Mesothelial cell of epicardium (in vitro differentiated cells): ENCODE results near the gene ARAP1. TPM values are rescaled to one million over a fixed set of nuclear protein-coding genes. Genes with fewer than 3 reads are reported as not detected.

Source experiments
- DNase-seq, 2 experiments: peaks; one replicate each; pipeline ENCODE4 v3.0.0; 2021; ENCODE audit warnings: low spot score in 2 of 2; ENCODE audit not compliant: unreplicated experiment in 2 of 2
- H3K27ac Mint-ChIP-seq: 2 replicates; pipeline ENCODE4 v1.8.0; 2021; ENCODE audit warnings: mixed read lengths
- H3K27me3 Mint-ChIP-seq: 2 replicates; pipeline ENCODE4 v1.8.0; 2021; ENCODE audit warnings: low read depth, mixed read lengths
- H3K36me3 Mint-ChIP-seq: 2 replicates; pipeline ENCODE4 v1.8.0; 2021; ENCODE audit warnings: mixed read lengths
- H3K4me1 Mint-ChIP-seq: 2 replicates; pipeline ENCODE4 v1.8.0; 2021; ENCODE audit warnings: mixed read lengths
- H3K4me3 Mint-ChIP-seq: 2 replicates; pipeline ENCODE4 v1.8.0; 2021; ENCODE audit warnings: mild to moderate bottlenecking, moderate library complexity, mixed read lengths
- H3K9me3 Mint-ChIP-seq: 2 replicates; pipeline ENCODE4 v1.8.0; 2021; ENCODE audit warnings: mixed read lengths
- microRNA-seq: library from miRNA; unstranded; fragments of <30 nt; microRNA quantifications from one replicate; pipeline ENCODE4 v1.2.0, GENCODE V29; 2021; ENCODE audit warnings: inconsistent platforms, mixed read lengths
- total RNA-seq: library from RNA; stranded (reverse); gene quantifications from 3 replicates; pipeline ENCODE4 v1.2.1, GENCODE V29; 2021
- TF ChIP-seq, protein P1 (sequence below): fragments of 200-600 bp; sonication (generic); IDR thresholded peaks from one replicate; pipeline ENCODE4 v1.5.0; 2021; ENCODE audit warnings: antibody characterized with exemption; ENCODE audit not compliant: unreplicated experiment

ARAP1 gene
- total RNA-seq, 1 donor from 2014 or later, result 155 TPM

DNA sequence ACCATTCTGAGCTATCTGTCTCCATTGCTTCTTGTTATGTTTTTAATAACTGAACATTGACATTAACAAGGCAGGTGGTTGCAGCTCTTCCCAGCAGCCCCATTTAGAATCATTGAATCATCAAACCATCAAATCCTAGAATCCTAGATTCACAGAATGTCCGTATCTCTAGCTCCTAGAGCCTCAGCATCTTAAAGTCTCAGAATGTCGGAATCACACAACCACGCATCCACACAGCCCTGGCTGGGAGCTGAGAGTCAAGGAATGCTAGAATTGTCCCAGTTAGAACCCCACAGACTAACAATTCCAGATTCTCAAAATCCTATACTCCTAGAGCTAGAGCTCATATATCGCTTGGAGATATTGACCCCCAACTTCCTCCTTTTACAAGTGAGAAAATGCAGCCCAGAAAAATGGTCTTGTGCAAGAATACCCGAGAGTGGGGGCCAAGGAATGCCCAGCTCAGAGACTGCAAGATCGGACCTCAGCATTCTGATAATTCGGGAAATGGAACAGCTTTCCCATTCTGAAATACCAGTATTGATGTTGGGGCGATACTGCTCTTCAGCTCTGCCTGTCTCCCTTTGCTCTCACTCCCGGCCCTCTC is 116.8 kb downstream of the ARAP1 start:
- H3K4me1 Mint-ChIP-seq, result no peaks in the 10 kb centered on the region
- TF ChIP-seq, protein P1, sequence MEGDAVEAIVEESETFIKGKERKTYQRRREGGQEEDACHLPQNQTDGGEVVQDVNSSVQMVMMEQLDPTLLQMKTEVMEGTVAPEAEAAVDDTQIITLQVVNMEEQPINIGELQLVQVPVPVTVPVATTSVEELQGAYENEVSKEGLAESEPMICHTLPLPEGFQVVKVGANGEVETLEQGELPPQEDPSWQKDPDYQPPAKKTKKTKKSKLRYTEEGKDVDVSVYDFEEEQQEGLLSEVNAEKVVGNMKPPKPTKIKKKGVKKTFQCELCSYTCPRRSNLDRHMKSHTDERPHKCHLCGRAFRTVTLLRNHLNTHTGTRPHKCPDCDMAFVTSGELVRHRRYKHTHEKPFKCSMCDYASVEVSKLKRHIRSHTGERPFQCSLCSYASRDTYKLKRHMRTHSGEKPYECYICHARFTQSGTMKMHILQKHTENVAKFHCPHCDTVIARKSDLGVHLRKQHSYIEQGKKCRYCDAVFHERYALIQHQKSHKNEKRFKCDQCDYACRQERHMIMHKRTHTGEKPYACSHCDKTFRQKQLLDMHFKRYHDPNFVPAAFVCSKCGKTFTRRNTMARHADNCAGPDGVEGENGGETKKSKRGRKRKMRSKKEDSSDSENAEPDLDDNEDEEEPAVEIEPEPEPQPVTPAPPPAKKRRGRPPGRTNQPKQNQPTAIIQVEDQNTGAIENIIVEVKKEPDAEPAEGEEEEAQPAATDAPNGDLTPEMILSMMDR, result no peak
- no peak for DNase-seq
- no peak overlapping the region for H3K4me3 Mint-ChIP-seq
- peaks cover 35% of the 10 kb centered on the region for H3K27me3 Mint-ChIP-seq
- H3K27ac Mint-ChIP-seq, result no peak overlapping the region
- H3K9me3 Mint-ChIP-seq, result no peaks in the 10 kb centered on the region
- H3K36me3 Mint-ChIP-seq, result no peaks in the 10 kb centered on the region

Small RNAs within 50 kb of the gene (microRNA-seq; reads per million reads assigned to microRNA genes)
- gene MIR4692, result not detected

Other genes with a start within 250 kb of the ARAP1 start
- 0.63 to 1.4 TPM (median 1.1 TPM) in 3 replicates for gene PDE2A, start 78.0 kb downstream of the ARAP1 start, total RNA-seq
- 51.1 to 54.9 TPM (median 54.7 TPM) in 3 replicates for gene STARD10, start 41.6 kb upstream of the ARAP1 start, total RNA-seq
- 44.0 to 48.0 TPM (median 45.0 TPM) in 3 replicates for gene ATG16L2, start 62.0 kb upstream of the ARAP1 start, total RNA-seq